SK-N-SH (cell line): ENCODE results near the gene ERC2.

Source experiments
- ELF1 ChIP-seq: IDR thresholded peaks from 2 replicates; pipeline ENCODE4 v1.4.0; 2012
- EP300 ChIP-seq, 2 experiments: IDR thresholded peaks; 2 replicates each; pipeline versions ENCODE4 v1.4.0 to v1.6.1; 2012; ENCODE audit warnings: borderline replicate concordance in 1 of 2, low read depth in 1 of 2, low read length in 1 of 2
- GABPA ChIP-seq: IDR thresholded peaks from 2 replicates; pipeline ENCODE4 v1.4.0; 2012; ENCODE audit warnings: low read depth, mild to moderate bottlenecking
- JUND ChIP-seq: IDR thresholded peaks from 2 replicates; pipeline ENCODE4 v1.4.0; 2012
- MXI1 ChIP-seq: IDR thresholded peaks from 2 replicates; pipeline ENCODE4 v1.6.1; 2012; ENCODE audit warnings: mild to moderate bottlenecking, low read depth, low read length, improper control_type of control experiment
- NRF1 ChIP-seq: IDR thresholded peaks from 2 replicates; pipeline ENCODE4 v1.6.1; 2012; ENCODE audit warnings: low read depth, mild to moderate bottlenecking, low read length
- RXRA ChIP-seq: IDR thresholded peaks from 2 replicates; pipeline ENCODE4 v1.4.0; 2012; ENCODE audit warnings: low read depth, mild to moderate bottlenecking, borderline replicate concordance
- TEAD4 ChIP-seq: IDR thresholded peaks from 2 replicates; pipeline ENCODE4 v1.4.0; 2012; ENCODE audit warnings: mild to moderate bottlenecking, borderline replicate concordance; ENCODE audit not compliant: insufficient read depth
- TF ChIP-seq, protein P1 (sequence below): fragments of 200-600 bp; sonication (generic); IDR thresholded peaks from 2 replicates; pipeline ENCODE4 v1.6.1; 2017; ENCODE audit warnings: antibody characterized with exemption, mild to moderate bottlenecking, moderate library complexity
- TF ChIP-seq, protein P2 (sequence below): IDR thresholded peaks from 2 replicates; pipeline ENCODE4; 2012

DNA sequence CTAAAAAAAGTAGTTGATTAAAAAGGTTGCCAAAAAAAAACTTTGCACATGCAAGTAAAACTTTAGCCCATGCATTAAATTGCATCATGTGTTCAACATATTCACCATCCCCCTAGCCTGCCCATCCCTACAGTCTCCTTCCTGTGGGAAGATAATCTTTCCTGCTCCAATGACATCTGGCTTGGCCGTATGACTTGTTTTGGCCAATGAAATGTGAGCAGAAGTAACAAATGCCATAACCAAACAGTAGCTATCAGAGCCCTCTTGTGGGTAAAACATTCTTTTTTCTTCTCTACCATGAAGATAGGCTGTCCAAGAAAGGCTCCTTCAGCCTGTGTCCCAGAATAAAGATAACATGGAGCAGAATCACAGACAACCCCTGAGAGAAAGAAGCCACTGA, 15.3 kb downstream of the ERC2 start:
- TF ChIP-seq, protein P1, sequence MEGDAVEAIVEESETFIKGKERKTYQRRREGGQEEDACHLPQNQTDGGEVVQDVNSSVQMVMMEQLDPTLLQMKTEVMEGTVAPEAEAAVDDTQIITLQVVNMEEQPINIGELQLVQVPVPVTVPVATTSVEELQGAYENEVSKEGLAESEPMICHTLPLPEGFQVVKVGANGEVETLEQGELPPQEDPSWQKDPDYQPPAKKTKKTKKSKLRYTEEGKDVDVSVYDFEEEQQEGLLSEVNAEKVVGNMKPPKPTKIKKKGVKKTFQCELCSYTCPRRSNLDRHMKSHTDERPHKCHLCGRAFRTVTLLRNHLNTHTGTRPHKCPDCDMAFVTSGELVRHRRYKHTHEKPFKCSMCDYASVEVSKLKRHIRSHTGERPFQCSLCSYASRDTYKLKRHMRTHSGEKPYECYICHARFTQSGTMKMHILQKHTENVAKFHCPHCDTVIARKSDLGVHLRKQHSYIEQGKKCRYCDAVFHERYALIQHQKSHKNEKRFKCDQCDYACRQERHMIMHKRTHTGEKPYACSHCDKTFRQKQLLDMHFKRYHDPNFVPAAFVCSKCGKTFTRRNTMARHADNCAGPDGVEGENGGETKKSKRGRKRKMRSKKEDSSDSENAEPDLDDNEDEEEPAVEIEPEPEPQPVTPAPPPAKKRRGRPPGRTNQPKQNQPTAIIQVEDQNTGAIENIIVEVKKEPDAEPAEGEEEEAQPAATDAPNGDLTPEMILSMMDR: no peak
- TF ChIP-seq GABPA: no peak
- TF ChIP-seq, protein P2, sequence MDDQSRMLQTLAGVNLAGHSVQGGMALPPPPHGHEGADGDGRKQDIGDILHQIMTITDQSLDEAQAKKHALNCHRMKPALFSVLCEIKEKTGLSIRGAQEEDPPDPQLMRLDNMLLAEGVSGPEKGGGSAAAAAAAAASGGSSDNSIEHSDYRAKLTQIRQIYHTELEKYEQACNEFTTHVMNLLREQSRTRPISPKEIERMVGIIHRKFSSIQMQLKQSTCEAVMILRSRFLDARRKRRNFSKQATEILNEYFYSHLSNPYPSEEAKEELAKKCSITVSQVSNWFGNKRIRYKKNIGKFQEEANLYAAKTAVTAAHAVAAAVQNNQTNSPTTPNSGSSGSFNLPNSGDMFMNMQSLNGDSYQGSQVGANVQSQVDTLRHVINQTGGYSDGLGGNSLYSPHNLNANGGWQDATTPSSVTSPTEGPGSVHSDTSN: no peak
- no peak for TF ChIP-seq JUND
- no peak for TF ChIP-seq MXI1
- no peak for TF ChIP-seq TEAD4
- TF ChIP-seq EP300 (IDR thresholded peaks at IDR 0.05; ENCODE audit: borderline replicate concordance in 1 of 2, low read depth in 1 of 2, low read length in 1 of 2): no peak
- TF ChIP-seq RXRA: no peak
- TF ChIP-seq ELF1: no peak
- no peak for TF ChIP-seq NRF1
